Progenitor cell of endocrine pancreas (in vitro differentiated cells): ENCODE measurements around the gene SLC25A4. TPM values are rescaled to one million over a fixed set of nuclear protein-coding genes. Genes with fewer than 3 reads are reported as not detected.
"Not testable (repeated sequence)": the region's sequence is repeated elsewhere in the genome, so short reads cannot be mapped to it uniquely, and the experiment has no call there.

Source experiments
- DNase-seq: peaks from one replicate; pipeline ENCODE4 v3.0.0; 2021; ENCODE audit warnings: low spot score; ENCODE audit not compliant: unreplicated experiment
- H3K27ac Mint-ChIP-seq: 2 replicates; pipeline ENCODE4 v1.8.0; 2021; ENCODE audit warnings: mild to moderate bottlenecking, moderate library complexity, mixed read lengths
- H3K27me3 Mint-ChIP-seq: 2 replicates; pipeline ENCODE4 v1.8.0; 2021; ENCODE audit warnings: mixed read lengths
- H3K36me3 Mint-ChIP-seq: 2 replicates; pipeline ENCODE4 v1.8.0; 2022; ENCODE audit warnings: mixed read lengths; ENCODE audit not compliant: insufficient read depth
- H3K4me1 Mint-ChIP-seq: 2 replicates; pipeline ENCODE4 v1.8.0; 2021; ENCODE audit warnings: low read depth, mixed read lengths
- H3K4me3 Mint-ChIP-seq: 2 replicates; pipeline ENCODE4 v1.8.0; 2021; ENCODE audit warnings: low read depth, mild to moderate bottlenecking, moderate library complexity, mixed read lengths
- H3K9me3 Mint-ChIP-seq: 2 replicates; pipeline ENCODE4 v1.8.0; 2021; ENCODE audit warnings: low read depth, mixed read lengths
- total RNA-seq: library from RNA; stranded (reverse); gene quantifications from 2 replicates; pipeline ENCODE4 v1.2.1, GENCODE V29; 2021
- TF ChIP-seq, protein P1 (sequence below): fragments of 200-600 bp; sonication (generic); IDR thresholded peaks from one replicate; pipeline ENCODE4 v1.5.0; 2021; ENCODE audit warnings: antibody characterized with exemption, mild to moderate bottlenecking; ENCODE audit not compliant: unreplicated experiment

SLC25A4 gene
- total RNA-seq, 1 donor from 2014 or later, result 24.7 TPM

DNA sequence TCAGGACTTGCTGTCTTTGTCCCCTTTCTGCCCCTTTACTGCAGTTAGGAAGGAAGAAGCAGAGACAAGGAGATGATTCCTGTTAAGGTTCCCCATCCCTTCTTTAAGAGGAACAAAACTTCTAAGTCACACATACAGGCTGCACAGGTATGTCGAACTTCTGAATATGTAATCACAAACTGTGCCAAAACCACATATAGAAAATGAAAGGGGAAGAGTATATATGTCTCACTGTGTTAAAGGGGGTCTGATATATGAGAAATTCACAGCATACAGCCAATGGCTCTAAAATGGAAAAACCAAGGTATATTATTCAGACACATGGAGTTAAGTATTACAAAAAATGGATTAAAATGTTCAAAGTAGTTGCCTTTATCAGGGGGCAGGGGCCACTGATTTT lies 49.0 kb downstream of the SLC25A4 start:
- TF ChIP-seq, protein P1, sequence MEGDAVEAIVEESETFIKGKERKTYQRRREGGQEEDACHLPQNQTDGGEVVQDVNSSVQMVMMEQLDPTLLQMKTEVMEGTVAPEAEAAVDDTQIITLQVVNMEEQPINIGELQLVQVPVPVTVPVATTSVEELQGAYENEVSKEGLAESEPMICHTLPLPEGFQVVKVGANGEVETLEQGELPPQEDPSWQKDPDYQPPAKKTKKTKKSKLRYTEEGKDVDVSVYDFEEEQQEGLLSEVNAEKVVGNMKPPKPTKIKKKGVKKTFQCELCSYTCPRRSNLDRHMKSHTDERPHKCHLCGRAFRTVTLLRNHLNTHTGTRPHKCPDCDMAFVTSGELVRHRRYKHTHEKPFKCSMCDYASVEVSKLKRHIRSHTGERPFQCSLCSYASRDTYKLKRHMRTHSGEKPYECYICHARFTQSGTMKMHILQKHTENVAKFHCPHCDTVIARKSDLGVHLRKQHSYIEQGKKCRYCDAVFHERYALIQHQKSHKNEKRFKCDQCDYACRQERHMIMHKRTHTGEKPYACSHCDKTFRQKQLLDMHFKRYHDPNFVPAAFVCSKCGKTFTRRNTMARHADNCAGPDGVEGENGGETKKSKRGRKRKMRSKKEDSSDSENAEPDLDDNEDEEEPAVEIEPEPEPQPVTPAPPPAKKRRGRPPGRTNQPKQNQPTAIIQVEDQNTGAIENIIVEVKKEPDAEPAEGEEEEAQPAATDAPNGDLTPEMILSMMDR, result no peak
- no peak for DNase-seq
- Mint-ChIP-seq H3K27ac (peak overlapping the region; percentile 47), H3K36me3 (peaks cover 15% of the 10 kb centered on the region), H3K4me1 (peaks cover 5% of the 10 kb centered on the region), H3K27me3 (no peaks in the 10 kb centered on the region), H3K4me3 (no peak overlapping the region), H3K9me3 (no peaks in the 10 kb centered on the region)

DNA sequence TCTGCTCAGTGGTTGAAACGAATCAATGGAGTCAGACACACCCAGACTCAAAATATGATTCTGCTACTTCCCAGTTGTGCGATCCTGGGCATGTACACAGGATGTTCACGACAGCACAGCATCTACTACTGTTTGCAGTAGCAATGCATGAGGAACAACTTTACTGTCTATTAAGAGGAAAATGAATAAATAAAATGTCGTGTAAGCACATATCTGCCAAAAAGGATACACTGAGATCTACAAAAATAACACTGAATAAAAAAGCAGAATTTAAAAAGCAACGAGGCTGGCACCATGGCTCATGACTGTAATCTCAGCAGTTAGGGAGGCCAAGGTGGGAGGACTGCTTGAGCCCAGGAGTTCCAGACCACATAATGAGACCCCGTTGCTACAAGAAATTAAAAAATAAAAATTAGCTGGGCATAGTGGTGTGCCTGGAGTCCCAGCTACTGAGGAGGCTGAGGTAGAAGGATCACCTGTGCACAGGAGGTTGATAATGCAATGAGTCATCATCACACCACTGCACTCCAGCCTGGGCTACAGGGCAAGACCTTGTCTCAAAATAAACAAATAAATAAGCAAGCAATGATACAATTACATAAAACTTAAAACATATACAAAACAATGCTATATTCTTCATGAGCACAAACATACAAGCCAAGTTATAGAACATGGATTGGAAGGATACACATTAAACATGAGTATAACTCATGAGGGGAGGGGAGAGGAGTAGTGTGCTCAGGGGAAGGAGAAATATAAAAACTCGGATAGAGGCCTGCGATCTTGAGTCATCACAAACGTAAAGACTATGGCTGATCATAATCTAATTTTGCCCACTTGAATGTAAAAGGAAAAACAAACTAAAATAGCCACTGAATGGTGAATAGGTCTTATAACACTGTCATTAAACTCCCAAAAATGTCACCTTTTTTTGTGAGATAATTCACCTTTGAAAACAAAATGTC lies 52.1 kb downstream of the SLC25A4 start:
- no peaks in the 10 kb centered on the region for H3K9me3 Mint-ChIP-seq
- no peak overlapping the region for H3K4me3 Mint-ChIP-seq

DNA sequence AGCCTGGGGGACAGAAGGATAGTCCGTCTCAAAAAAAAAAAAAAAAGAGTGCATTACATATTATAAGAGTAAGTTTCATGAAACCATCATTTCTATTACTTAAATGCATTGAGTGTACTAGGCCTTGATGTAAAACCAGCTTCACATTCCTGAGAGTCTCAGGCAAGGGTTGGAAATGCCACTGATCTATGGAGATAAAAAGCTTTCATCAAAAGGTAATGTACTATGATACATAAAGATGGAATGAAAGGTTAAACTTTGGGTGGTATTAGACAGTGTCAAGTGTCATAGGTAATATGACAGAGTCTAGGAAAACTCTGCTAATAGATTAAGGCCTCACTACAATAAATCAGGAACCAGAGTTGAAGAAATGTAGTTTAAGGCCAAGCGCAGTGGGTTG lies 53.4 kb downstream of the SLC25A4 start:
- no peak overlapping the region for H3K4me3 Mint-ChIP-seq
- H3K27me3 Mint-ChIP-seq, result no peaks in the 10 kb centered on the region
- peaks cover 7% of the 10 kb centered on the region for H3K36me3 Mint-ChIP-seq
- peaks cover 10% of the 10 kb centered on the region for H3K4me1 Mint-ChIP-seq
- TF ChIP-seq, protein P1, result no peak
- H3K27ac Mint-ChIP-seq, result no peak overlapping the region
- no peaks in the 10 kb centered on the region for H3K9me3 Mint-ChIP-seq
- no peak for DNase-seq

More for the DNA sequence above, 52.1 kb downstream of the SLC25A4 start:
- H3K27ac Mint-ChIP-seq, result no peak overlapping the region
- peaks cover 12% of the 10 kb centered on the region for H3K36me3 Mint-ChIP-seq
- no peaks in the 10 kb centered on the region for H3K27me3 Mint-ChIP-seq
- TF ChIP-seq, protein P1, result no peak
- peaks cover 3% of the 10 kb centered on the region for H3K4me1 Mint-ChIP-seq
- DNase-seq, result no peak

DNA sequence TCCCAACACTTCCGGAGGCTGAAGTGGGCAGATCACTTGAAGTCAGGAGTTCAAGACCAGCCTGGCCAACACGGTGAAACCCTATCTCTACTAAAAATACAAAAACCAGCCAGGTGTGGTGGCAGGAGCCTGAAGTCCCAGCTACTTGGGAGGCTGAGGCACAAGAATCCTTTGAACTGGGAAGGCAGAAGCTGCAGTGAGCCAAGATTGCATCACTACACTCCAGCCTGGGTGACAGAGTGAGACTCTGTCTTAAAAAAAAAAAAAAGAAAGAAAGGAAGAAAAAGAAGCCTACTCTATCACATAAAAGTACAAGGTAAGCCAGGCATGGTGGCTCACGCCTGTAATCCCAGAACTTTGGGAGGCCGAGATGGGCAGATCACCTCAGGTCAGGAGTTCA lies 55.1 kb downstream of the SLC25A4 start:
- not testable (repeated sequence) for DNase-seq, H3K4me3 Mint-ChIP-seq, H3K9me3 Mint-ChIP-seq, H3K36me3 Mint-ChIP-seq, H3K27me3 Mint-ChIP-seq, H3K27ac Mint-ChIP-seq
- H3K4me1 Mint-ChIP-seq, result peaks cover 23% of the 10 kb centered on the region

Other genes starting within 250 kb of the SLC25A4 start
- not detected in 2 replicates for gene HELT, start 124.8 kb upstream of the SLC25A4 start, total RNA-seq
- 27.5 and 28.6 TPM in 2 replicates for gene CFAP97, start 60.7 kb downstream of the SLC25A4 start, total RNA-seq
- 13.3 and 13.9 TPM in 2 replicates for gene SNX25, start 66.3 kb downstream of the SLC25A4 start, total RNA-seq